Sigmoid colon (tissue), 7 donors: Measurements from ENCODE around the gene ZFPM1. TPM values are rescaled to one million over a fixed set of nuclear protein-coding genes. Genes with fewer than 3 reads are reported as not detected.

Experiments
- DNase-seq: peaks from one replicate; pipeline ENCODE4 v3.0.0-alpha.2; 2019
- H3K27ac ChIP-seq, 4 donors: fragments of 200-600 bp; sonication (generic); one replicate each; pipeline ENCODE4 v1.5.1; 2016 to 2019; ENCODE audit warnings: mild to moderate bottlenecking in 1 of 4
- H3K27me3 ChIP-seq, 3 donors: fragments of 200-600 bp; sonication (generic); one replicate each; pipeline ENCODE4 v1.5.1; 2019; ENCODE audit warnings: mild to moderate bottlenecking in 1 of 3
- H3K36me3 ChIP-seq, 4 donors: fragments of 200-600 bp; sonication (generic); one replicate each; pipeline ENCODE4 v1.5.1; 2016 to 2019
- H3K4me1 ChIP-seq, 4 donors: fragments of 200-600 bp; sonication (generic); one replicate each; pipeline ENCODE4 v1.5.1; 2017 to 2019
- H3K4me3 ChIP-seq, 4 donors: fragments of 200-600 bp; sonication (generic); one replicate each; pipeline ENCODE4 v1.5.1; 2017 to 2019; ENCODE audit warnings: mild to moderate bottlenecking in 2 of 4, moderate library complexity in 1 of 4
- H3K9me3 ChIP-seq, 4 donors: fragments of 200-600 bp in 3 of 4; sonication (generic) in 3 of 4; one replicate each; pipeline versions ENCODE4 v1.5.1 to v1.6.1; 2013 to 2019
- EP300 ChIP-seq, 4 donors: sonication (generic); formaldehyde crosslinking; IDR thresholded peaks; one replicate each; pipeline ENCODE4 v1.6.1; 2017; ENCODE audit warnings: antibody characterized with exemption in 4 of 4
- POLR2A ChIP-seq, 2 donors: fragments of 450-650 bp; IDR thresholded peaks; one replicate each; pipeline ENCODE4 v1.6.1; 2016; ENCODE audit warnings: antibody characterized with exemption in 2 of 2, mild to moderate bottlenecking in 2 of 2, moderate library complexity in 2 of 2
- POLR2AphosphoS5 ChIP-seq, 4 donors: sonication (generic); formaldehyde crosslinking; IDR thresholded peaks; one replicate each; pipeline ENCODE4 v1.6.1; 2017; ENCODE audit warnings: antibody characterized with exemption in 4 of 4
- WGBS, 2 donors: extraction: QIAGEN DNeasy Blood & Tissue Kit; methylation state at CpG; one replicate each; pipeline ENCODE4 v1.1.7; 2013; 5-methylcytosine and 5-hydroxymethylcytosine counted together
- intact Hi-C: fragments of 100-400 bp; cut with DNase I; formaldehyde crosslinking; loops from one replicate; pipeline ENCODE4 v1.15.1; 2023
- polyA plus RNA-seq, 3 donors: library from polyadenylated mRNA; stranded (reverse); fragments of 200-250 nt; gene quantifications; one replicate each; pipeline ENCODE4 v1.2.3, GENCODE V29; 2013
- total RNA-seq, 4 donors: library from RNA; depleted of rRNA; stranded (reverse); fragments of >200 nt; gene quantifications; one replicate each; pipeline ENCODE4 v1.1.0, GENCODE V29; 2016
- TF ChIP-seq, protein P1 (sequence below), 4 experiments: fragments of 450-650 bp in 3 of 4; fragments of 200-600 bp in 1 of 4; IDR thresholded peaks; one replicate each; pipeline ENCODE4 v1.5.1; 2016 to 2019; ENCODE audit warnings: antibody characterized with exemption in 4 of 4, mild to moderate bottlenecking in 3 of 4, moderate library complexity in 2 of 4
- donor health status: healthy with polysubstance abuse.
- donor health status: Bipolar disorder and iron deficiency.
- donor health status: healthy.

ZFPM1 gene
- total and polyA plus RNA-seq, 7 donors, result 0.27 to 3.7 (median 0.66) TPM

- TF ChIP-seq POLR2A (IDR thresholded peaks at IDR 0.05), result no peak
- TF ChIP-seq POLR2AphosphoS5 (IDR thresholded peaks at IDR 0.05), result no peak
- TF ChIP-seq, protein P1, sequence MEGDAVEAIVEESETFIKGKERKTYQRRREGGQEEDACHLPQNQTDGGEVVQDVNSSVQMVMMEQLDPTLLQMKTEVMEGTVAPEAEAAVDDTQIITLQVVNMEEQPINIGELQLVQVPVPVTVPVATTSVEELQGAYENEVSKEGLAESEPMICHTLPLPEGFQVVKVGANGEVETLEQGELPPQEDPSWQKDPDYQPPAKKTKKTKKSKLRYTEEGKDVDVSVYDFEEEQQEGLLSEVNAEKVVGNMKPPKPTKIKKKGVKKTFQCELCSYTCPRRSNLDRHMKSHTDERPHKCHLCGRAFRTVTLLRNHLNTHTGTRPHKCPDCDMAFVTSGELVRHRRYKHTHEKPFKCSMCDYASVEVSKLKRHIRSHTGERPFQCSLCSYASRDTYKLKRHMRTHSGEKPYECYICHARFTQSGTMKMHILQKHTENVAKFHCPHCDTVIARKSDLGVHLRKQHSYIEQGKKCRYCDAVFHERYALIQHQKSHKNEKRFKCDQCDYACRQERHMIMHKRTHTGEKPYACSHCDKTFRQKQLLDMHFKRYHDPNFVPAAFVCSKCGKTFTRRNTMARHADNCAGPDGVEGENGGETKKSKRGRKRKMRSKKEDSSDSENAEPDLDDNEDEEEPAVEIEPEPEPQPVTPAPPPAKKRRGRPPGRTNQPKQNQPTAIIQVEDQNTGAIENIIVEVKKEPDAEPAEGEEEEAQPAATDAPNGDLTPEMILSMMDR (IDR thresholded peaks at IDR 0.05), result no peak
- no peak for TF ChIP-seq EP300 (IDR thresholded peaks at IDR 0.05)
- H3K9me3 ChIP-seq, result no peaks in the 10 kb centered on the region
- intact Hi-C loops, result no loop called here
- H3K27ac ChIP-seq, result no peak overlapping the region
- peaks cover 0 to 6% (median 3%) of the 10 kb centered on the region in 4 donors for H3K4me1 ChIP-seq
- no peaks in the 10 kb centered on the region for H3K36me3 ChIP-seq
- no peak overlapping the region for H3K4me3 ChIP-seq
- DNase-seq, result no peak
- WGBS, 2 donors, result 79 to 83% methylated on average over 14 to 15 of the region's 15 CpGs
- H3K27me3 ChIP-seq, result peaks cover 0 to 65% (median 0%) of the 10 kb centered on the region in 3 donors
These were observed 103.4 kb downstream of the ZFPM1 start for GRCh38 chr16:88556294-88556988.

- H3K27ac ChIP-seq, result no peak overlapping the region
- H3K36me3 ChIP-seq, result no peaks in the 10 kb centered on the region
- no peaks in the 10 kb centered on the region for H3K9me3 ChIP-seq
- TF ChIP-seq EP300 (IDR thresholded peaks at IDR 0.05) (no peak), POLR2AphosphoS5 (IDR thresholded peaks at IDR 0.05) (peak in 1 of 4 donors; percentile 22)
- TF ChIP-seq, protein P1 (IDR thresholded peaks at IDR 0.05), result peak in 2 of 4 experiments; percentile 23 to 36
- intact Hi-C loops, result no loop called here
- peak; percentile 89 for DNase-seq
- WGBS, 2 donors, result 44 to 64% methylated on average over 45 of the region's 45 CpGs
- peaks cover 0 to 57% (median 0%) of the 10 kb centered on the region in 3 donors for H3K27me3 ChIP-seq
- no peak overlapping the region for H3K4me3 ChIP-seq
- peaks cover 0 to 12% (median 8%) of the 10 kb centered on the region in 4 donors for H3K4me1 ChIP-seq
These were observed 105.7 kb downstream of the ZFPM1 start for GRCh38 chr16:88558457-88559442.

- H3K4me3 ChIP-seq, result no peak overlapping the region
- intact Hi-C loops, result no loop called here
- no peak for TF ChIP-seq EP300 (IDR thresholded peaks at IDR 0.05)
- H3K4me1 ChIP-seq, result peaks cover 0 to 12% (median 8%) of the 10 kb centered on the region in 4 donors
- DNase-seq, result no peak
- 65 to 70% methylated on average over 22 of the region's 22 CpGs for WGBS, 2 donors
- H3K27me3 ChIP-seq, result peaks cover 0 to 35% (median 0%) of the 10 kb centered on the region in 3 donors
- no peaks in the 10 kb centered on the region for H3K9me3 ChIP-seq
- H3K27ac ChIP-seq, result no peak overlapping the region
- H3K36me3 ChIP-seq, result no peaks in the 10 kb centered on the region
These were observed 107.8 kb downstream of the ZFPM1 start for GRCh38 chr16:88560714-88561484.

- no peaks in the 10 kb centered on the region for H3K36me3 ChIP-seq
- no peak overlapping the region for H3K27ac ChIP-seq
- peaks cover 0 to 27% (median 0%) of the 10 kb centered on the region in 3 donors for H3K27me3 ChIP-seq
- peak overlapping the region in 3 of 4 donors; percentile 11 to 42 (median 36) for H3K4me3 ChIP-seq
- peaks cover 0 to 12% (median 8%) of the 10 kb centered on the region in 4 donors for H3K4me1 ChIP-seq
- WGBS, 2 donors, result 20 to 30% methylated on average over 24 of the region's 24 CpGs
- no peaks in the 10 kb centered on the region for H3K9me3 ChIP-seq
- intact Hi-C loops, result loop anchor here (1.0 kb wide), 1 partner anchor 118 kb away; no protein-coding TSS in a partner anchor
- TF ChIP-seq POLR2AphosphoS5 (IDR thresholded peaks at IDR 0.05), result no peak
- TF ChIP-seq, protein P1 (IDR thresholded peaks at IDR 0.05), result peak in 3 of 4 experiments; percentile 15 to 57 (median 46)
- DNase-seq, result no peak
These were observed 108.6 kb downstream of the ZFPM1 start for GRCh38 chr16:88561485-88562359.
